Liver (tissue), 9 donors: ENCODE data around the gene CADM3. TPM values are rescaled to one million over a fixed set of nuclear protein-coding genes. Genes with fewer than 3 reads are reported as not detected.

ENCODE experiments used
- DNase-seq: peaks from one replicate; pipeline ENCODE4 v3.0.0-alpha.2; 2017; ENCODE audit warnings: low spot score
- H3K27ac ChIP-seq, 2 donors: one replicate each; pipeline ENCODE4 v1.7.0; 2013; ENCODE audit warnings: inconsistent platforms in 2 of 2, low read length in 2 of 2, control low read depth in 1 of 2, low read depth in 1 of 2, mild to moderate bottlenecking in 1 of 2
- H3K27me3 ChIP-seq, 4 donors: one replicate each; pipeline versions ENCODE4 v1.6.1 to v1.7.0; 2013; ENCODE audit warnings: low read length in 3 of 4, inconsistent platforms in 1 of 4, mild to moderate bottlenecking in 1 of 4, moderate library complexity in 1 of 4; ENCODE audit not compliant: control insufficient read depth in 4 of 4, insufficient read depth in 4 of 4
- H3K36me3 ChIP-seq, 4 donors: one replicate each; pipeline versions ENCODE4 v1.6.1 to v1.7.0; 2013; ENCODE audit warnings: low read length in 3 of 4, mild to moderate bottlenecking in 3 of 4, low read depth in 1 of 4, moderate library complexity in 1 of 4; ENCODE audit not compliant: control insufficient read depth in 4 of 4, insufficient read depth in 3 of 4
- H3K4me1 ChIP-seq, 4 donors: one replicate each; pipeline versions ENCODE4 v1.6.1 to v1.7.0; 2013; ENCODE audit warnings: low read length in 3 of 4, mild to moderate bottlenecking in 3 of 4, moderate library complexity in 1 of 4; ENCODE audit not compliant: control insufficient read depth in 4 of 4, insufficient read depth in 4 of 4
- H3K4me3 ChIP-seq, 3 donors: one replicate each; pipeline versions ENCODE4 v1.6.1 to v1.7.0; 2013; ENCODE audit warnings: low read length in 3 of 3, control low read depth in 1 of 3, low read depth in 1 of 3, mild to moderate bottlenecking in 1 of 3
- H3K9ac ChIP-seq, 2 donors: one replicate each; pipeline ENCODE4 v1.7.0; 2013; ENCODE audit warnings: low read length in 2 of 2, mild to moderate bottlenecking in 2 of 2, moderate library complexity in 2 of 2, control low read depth in 1 of 2, low read depth in 1 of 2
- H3K9me3 ChIP-seq, 4 donors: one replicate each; pipeline versions ENCODE4 v1.6.1 to v1.7.0; 2013; ENCODE audit warnings: low read length in 3 of 4; ENCODE audit not compliant: control insufficient read depth in 4 of 4
- CTCF ChIP-seq: fragments of 150-350 bp; IDR thresholded peaks from 2 replicates; pipeline ENCODE4 v1.5.1; 2017; ENCODE audit warnings: improper control_type of control experiment, low read depth, low read length; ENCODE audit not compliant: missing input control
- EGR1 ChIP-seq, 2 donors: IDR thresholded peaks; 2 replicates each; pipeline ENCODE4 v1.6.1; 2016 to 2018; ENCODE audit warnings: antibody characterized with exemption in 2 of 2, low read depth in 2 of 2
- FOXA1 ChIP-seq: IDR thresholded peaks from 2 replicates; pipeline ENCODE4 v1.6.1; 2016; ENCODE audit warnings: antibody characterized with exemption
- FOXA2 ChIP-seq: IDR thresholded peaks from 2 replicates; pipeline ENCODE4 v1.6.1; 2016; ENCODE audit warnings: antibody characterized with exemption
- HNF4A ChIP-seq, 2 donors: conservative IDR thresholded peaks; 2 replicates each; pipeline ENCODE4 v1.6.1; 2016; ENCODE audit warnings: antibody characterized with exemption in 2 of 2, mild to moderate bottlenecking in 2 of 2
- JUND ChIP-seq, 2 donors: IDR thresholded peaks; 2 replicates each; pipeline ENCODE4 v1.6.1; 2016; ENCODE audit warnings: antibody characterized with exemption in 2 of 2
- NR2F2 ChIP-seq: IDR thresholded peaks from 2 replicates; pipeline ENCODE4 v1.6.1; 2016; ENCODE audit warnings: antibody characterized with exemption
- RXRA ChIP-seq, 2 donors: IDR thresholded peaks; 2 replicates each; pipeline ENCODE4 v1.6.1; 2017 to 2018; ENCODE audit warnings: antibody characterized with exemption in 2 of 2, mild to moderate bottlenecking in 1 of 2
- SP1 ChIP-seq: IDR thresholded peaks from 2 replicates; pipeline ENCODE4 v1.6.1; 2018; ENCODE audit warnings: antibody characterized with exemption, mild to moderate bottlenecking
- TAF1 ChIP-seq: conservative IDR thresholded peaks from 2 replicates; pipeline ENCODE4 v1.6.1; 2016; ENCODE audit warnings: antibody characterized with exemption, mild to moderate bottlenecking
- YY1 ChIP-seq: IDR thresholded peaks from 2 replicates; pipeline ENCODE4 v1.6.1; 2016; ENCODE audit warnings: antibody characterized with exemption, mild to moderate bottlenecking
- ZBTB33 ChIP-seq: IDR thresholded peaks from 2 replicates; pipeline ENCODE4 v1.6.1; 2016; ENCODE audit warnings: antibody characterized with exemption
- WGBS: extraction: QIAGEN DNeasy Blood & Tissue Kit; methylation state at CpG from one replicate; pipeline ENCODE4 v1.1.7; 2013; 5-methylcytosine and 5-hydroxymethylcytosine counted together
- polyA plus RNA-seq, 2 donors: library from polyadenylated mRNA; stranded (reverse) in 1 of 2; unstranded in 1 of 2; fragments of 200-250 nt in 1 of 2; fragments of >200 nt in 1 of 2; fragmentation: Nextera tagmentation in 1 of 2; extraction: Ambion mirVana in 1 of 2; gene quantifications; one replicate each; pipeline versions ENCODE4 v1.2.1 to v1.2.3, GENCODE V29; 2013 to 2015
- total RNA-seq, 2 donors: library from RNA; depleted of rRNA; stranded (reverse); fragments of >200 nt; gene quantifications; one replicate each; pipeline ENCODE4 v1.2.3, GENCODE V29; 2014
- TF ChIP-seq, protein P1 (sequence below): IDR thresholded peaks from 2 replicates; pipeline ENCODE4 v1.6.1; 2016; ENCODE audit warnings: antibody characterized with exemption, mild to moderate bottlenecking
- TF ChIP-seq, protein P2 (sequence below): IDR thresholded peaks from 2 replicates; pipeline ENCODE4 v1.6.1; 2016; ENCODE audit warnings: antibody characterized with exemption
- TF ChIP-seq, protein P3 (sequence below): IDR thresholded peaks from 2 replicates; pipeline ENCODE4 v1.6.1; 2016; ENCODE audit warnings: antibody characterized with exemption
- donor health status: healthy.
- donor health status: healthy.
- donor health status: healthy.
- donor health status: healthy.
- donor health status: healthy.

The CADM3 gene, protein sequence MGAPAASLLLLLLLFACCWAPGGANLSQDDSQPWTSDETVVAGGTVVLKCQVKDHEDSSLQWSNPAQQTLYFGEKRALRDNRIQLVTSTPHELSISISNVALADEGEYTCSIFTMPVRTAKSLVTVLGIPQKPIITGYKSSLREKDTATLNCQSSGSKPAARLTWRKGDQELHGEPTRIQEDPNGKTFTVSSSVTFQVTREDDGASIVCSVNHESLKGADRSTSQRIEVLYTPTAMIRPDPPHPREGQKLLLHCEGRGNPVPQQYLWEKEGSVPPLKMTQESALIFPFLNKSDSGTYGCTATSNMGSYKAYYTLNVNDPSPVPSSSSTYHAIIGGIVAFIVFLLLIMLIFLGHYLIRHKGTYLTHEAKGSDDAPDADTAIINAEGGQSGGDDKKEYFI
- total RNA-seq (under 1 TPM; 0.14 to 0.17 TPM), polyA plus RNA-seq (under 1 TPM; 0.15 to 0.25 TPM)

DNA sequence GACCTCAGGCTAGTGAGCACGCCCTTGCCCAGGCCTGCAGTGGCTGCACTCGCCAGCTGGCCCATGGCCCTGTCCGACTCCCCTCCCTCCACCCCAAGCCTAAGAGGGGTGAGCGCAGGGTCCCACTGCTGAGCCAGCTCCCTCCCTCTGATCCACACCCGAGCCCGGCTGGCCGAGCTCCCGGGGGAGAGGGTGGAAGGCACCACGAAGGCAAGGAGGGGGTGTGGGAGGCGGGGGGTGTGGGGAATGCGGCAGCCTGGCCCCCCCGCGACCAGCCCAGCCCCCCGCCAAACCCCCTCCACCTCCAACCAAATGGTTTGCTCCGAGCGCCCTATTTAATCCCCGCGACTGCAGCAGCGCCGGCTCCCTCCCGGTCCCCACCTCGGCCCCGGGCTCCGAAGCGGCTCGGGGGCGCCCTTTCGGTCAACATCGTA is at the start of gene CADM3:
Gene CADM3 (plus strand): TSS at position 362 of the 434 bp plus-strand sequence. CDS start 151 bp downstream, outside the sequence.
- 8% methylated on average over 29 of the region's 29 CpGs for WGBS
- Histone ChIP-seq H3K4me3 (no peak within 1 kb of the TSS), H3K36me3 (no peaks in the 10 kb centered on the region), H3K4me1 (peaks cover 0 to 2% (median 0%) of the 10 kb centered on the region in 4 donors), H3K9ac (no peak within 1 kb of the TSS), H3K27me3 (peaks cover 0 to 27% (median 3%) of the 10 kb centered on the region in 4 donors), H3K9me3 (no peaks in the 10 kb centered on the region), H3K27ac (no peak within 1 kb of the TSS)
- no peak for DNase-seq
- TF ChIP-seq HNF4A (conservative IDR thresholded peaks at IDR 0.05) (no peak), RXRA (IDR thresholded peaks at IDR 0.05) (no peak), TAF1 (no peak), YY1 (no peak)
- TF ChIP-seq, protein P1, sequence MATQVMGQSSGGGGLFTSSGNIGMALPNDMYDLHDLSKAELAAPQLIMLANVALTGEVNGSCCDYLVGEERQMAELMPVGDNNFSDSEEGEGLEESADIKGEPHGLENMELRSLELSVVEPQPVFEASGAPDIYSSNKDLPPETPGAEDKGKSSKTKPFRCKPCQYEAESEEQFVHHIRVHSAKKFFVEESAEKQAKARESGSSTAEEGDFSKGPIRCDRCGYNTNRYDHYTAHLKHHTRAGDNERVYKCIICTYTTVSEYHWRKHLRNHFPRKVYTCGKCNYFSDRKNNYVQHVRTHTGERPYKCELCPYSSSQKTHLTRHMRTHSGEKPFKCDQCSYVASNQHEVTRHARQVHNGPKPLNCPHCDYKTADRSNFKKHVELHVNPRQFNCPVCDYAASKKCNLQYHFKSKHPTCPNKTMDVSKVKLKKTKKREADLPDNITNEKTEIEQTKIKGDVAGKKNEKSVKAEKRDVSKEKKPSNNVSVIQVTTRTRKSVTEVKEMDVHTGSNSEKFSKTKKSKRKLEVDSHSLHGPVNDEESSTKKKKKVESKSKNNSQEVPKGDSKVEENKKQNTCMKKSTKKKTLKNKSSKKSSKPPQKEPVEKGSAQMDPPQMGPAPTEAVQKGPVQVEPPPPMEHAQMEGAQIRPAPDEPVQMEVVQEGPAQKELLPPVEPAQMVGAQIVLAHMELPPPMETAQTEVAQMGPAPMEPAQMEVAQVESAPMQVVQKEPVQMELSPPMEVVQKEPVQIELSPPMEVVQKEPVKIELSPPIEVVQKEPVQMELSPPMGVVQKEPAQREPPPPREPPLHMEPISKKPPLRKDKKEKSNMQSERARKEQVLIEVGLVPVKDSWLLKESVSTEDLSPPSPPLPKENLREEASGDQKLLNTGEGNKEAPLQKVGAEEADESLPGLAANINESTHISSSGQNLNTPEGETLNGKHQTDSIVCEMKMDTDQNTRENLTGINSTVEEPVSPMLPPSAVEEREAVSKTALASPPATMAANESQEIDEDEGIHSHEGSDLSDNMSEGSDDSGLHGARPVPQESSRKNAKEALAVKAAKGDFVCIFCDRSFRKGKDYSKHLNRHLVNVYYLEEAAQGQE, result no peak

DNA sequence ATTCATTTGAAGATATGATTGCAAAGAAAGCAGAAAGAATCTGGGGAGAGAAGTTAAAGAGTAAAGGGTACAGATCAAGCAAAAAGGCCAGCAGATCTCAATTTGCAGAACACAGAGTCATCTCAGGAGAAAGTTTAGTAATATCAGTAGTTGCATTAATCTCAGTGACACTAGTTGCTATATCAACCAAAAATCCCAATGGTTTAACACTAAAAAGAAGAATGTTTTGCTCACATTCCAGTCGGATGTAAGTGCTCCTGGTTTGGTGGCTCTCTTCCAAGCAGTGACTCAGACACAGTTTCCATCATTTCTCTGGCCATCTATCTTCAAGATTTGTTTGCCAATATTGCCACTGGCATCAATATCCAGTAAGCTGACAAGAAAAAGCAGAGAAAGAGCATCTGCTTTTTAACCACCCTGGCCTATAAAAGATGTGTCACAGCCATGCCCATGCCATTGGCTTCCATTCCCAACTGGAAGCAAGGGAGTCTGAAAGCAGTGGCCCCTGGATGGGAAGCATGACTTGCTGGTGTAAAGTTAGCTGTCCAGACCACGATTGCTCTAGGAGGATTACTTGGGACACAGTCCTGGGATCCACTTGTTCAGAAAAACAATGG is 49.3 kb upstream of the CADM3 start:
- H3K9ac ChIP-seq, result no peak overlapping the region
- no peak for TF ChIP-seq HNF4A (conservative IDR thresholded peaks at IDR 0.05)
- no peak for TF ChIP-seq CTCF
- TF ChIP-seq FOXA2, result no peak
- no peak for TF ChIP-seq NR2F2
- H3K27ac ChIP-seq, result no peak overlapping the region
- no peaks in the 10 kb centered on the region for H3K36me3 ChIP-seq
- H3K9me3 ChIP-seq, result peaks cover 0 to 2% (median 0%) of the 10 kb centered on the region in 4 donors
- H3K4me3 ChIP-seq, result no peak overlapping the region
- no peak for DNase-seq
- 60% methylated on average over 2 of the region's 2 CpGs for WGBS
- H3K27me3 ChIP-seq, result peaks cover 0 to 14% (median under 1%) of the 10 kb centered on the region in 4 donors
- no peaks in the 10 kb centered on the region for H3K4me1 ChIP-seq

GRCh38 chr1:159123587-159123986 is 47.8 kb upstream of the CADM3 start:
- Histone ChIP-seq H3K4me3 (no peak overlapping the region), H3K36me3 (no peaks in the 10 kb centered on the region), H3K27me3 (peaks cover 0 to 11% (median under 1%) of the 10 kb centered on the region in 4 donors), H3K27ac (no peak overlapping the region), H3K9ac (no peak overlapping the region), H3K4me1 (no peaks in the 10 kb centered on the region), H3K9me3 (peaks cover 0 to 2% (median 0%) of the 10 kb centered on the region in 4 donors)
- WGBS, result 79% methylated on average over 5 of the region's 5 CpGs
- TF ChIP-seq, protein P2, sequence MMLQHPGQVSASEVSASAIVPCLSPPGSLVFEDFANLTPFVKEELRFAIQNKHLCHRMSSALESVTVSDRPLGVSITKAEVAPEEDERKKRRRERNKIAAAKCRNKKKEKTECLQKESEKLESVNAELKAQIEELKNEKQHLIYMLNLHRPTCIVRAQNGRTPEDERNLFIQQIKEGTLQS, result no peak
- TF ChIP-seq EGR1 (IDR thresholded peaks at IDR 0.05; ENCODE audit: low read depth in 2 of 2) (no peak), JUND (IDR thresholded peaks at IDR 0.05) (no peak), YY1 (no peak), SP1 (no peak), TAF1 (no peak), FOXA1 (no peak), HNF4A (conservative IDR thresholded peaks at IDR 0.05) (no peak), RXRA (IDR thresholded peaks at IDR 0.05) (no peak), ZBTB33 (no peak)
- TF ChIP-seq, protein P3, sequence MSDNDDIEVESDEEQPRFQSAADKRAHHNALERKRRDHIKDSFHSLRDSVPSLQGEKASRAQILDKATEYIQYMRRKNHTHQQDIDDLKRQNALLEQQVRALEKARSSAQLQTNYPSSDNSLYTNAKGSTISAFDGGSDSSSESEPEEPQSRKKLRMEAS, result no peak
- DNase-seq, result no peak
